K562 (cell line): ENCODE measurements around the gene CPSF4L.

ENCODE experiments used
- CREBBP ChIP-seq: IDR thresholded peaks from one replicate; pipeline ENCODE4 v1.6.1; 2012; ENCODE audit warnings: low read depth, mild to moderate bottlenecking, control low read depth, inconsistent platforms, low read length
- EZH2 ChIP-seq: IDR thresholded peaks from 2 replicates; pipeline ENCODE4 v1.6.1; 2012; ENCODE audit warnings: low read depth, mild to moderate bottlenecking, inconsistent platforms, low read length, borderline replicate concordance
- IRF2 ChIP-seq: sonication (generic); formaldehyde crosslinking; IDR thresholded peaks from 2 replicates; pipeline ENCODE4 v1.8.1; 2022; ENCODE audit warnings: mild to moderate bottlenecking, missing genetic modification reagents
- KDM1A ChIP-seq, 2 experiments: fragments of 450-650 bp; IDR thresholded peaks; 2 replicates each; pipeline ENCODE4 v1.6.1; 2016; ENCODE audit warnings: mild to moderate bottlenecking in 2 of 2
- MYC ChIP-seq, 2 experiments: fragments of 250-450 bp in 1 of 2; sonication (Bioruptor Pico) in 1 of 2; IDR thresholded peaks; 2 replicates each; pipeline versions ENCODE4 v1.5.1 to v1.6.1; 2012 to 2021; ENCODE audit warnings: low read depth in 2 of 2, borderline replicate concordance in 1 of 2, improper control_type of control experiment in 1 of 2, low read length in 1 of 2, mild to moderate bottlenecking in 1 of 2, moderate library complexity in 1 of 2
- OTX1 ChIP-seq: fragments of 450-650 bp; formaldehyde crosslinking; IDR thresholded peaks from 2 replicates; pipeline ENCODE4 v1.4.0; 2022; ENCODE audit warnings: mild to moderate bottlenecking
- SRF ChIP-seq, 2 experiments: fragments of 250-450, 450-650 bp in 1 of 2; sonication (Bioruptor Pico) in 1 of 2; sonication (generic) in 1 of 2; formaldehyde crosslinking; IDR thresholded peaks; 2 replicates each; pipeline versions ENCODE4 v1.5.0 to v1.5.1; 2020 to 2022; ENCODE audit warnings: mild to moderate bottlenecking in 1 of 2, missing genetic modification reagents in 1 of 2
- ZBTB17 ChIP-seq: fragments of 450-650 bp; formaldehyde crosslinking; IDR thresholded peaks from 2 replicates; pipeline ENCODE4 v1.4.0; 2020; ENCODE audit warnings: mild to moderate bottlenecking
- ZFP30 ChIP-seq: fragments of 250-450 bp; sonication (Bioruptor Pico); IDR thresholded peaks from 2 replicates; pipeline ENCODE4 v1.8.0; 2022; ENCODE audit warnings: moderate library complexity, mild to moderate bottlenecking, inconsistent platforms, borderline replicate concordance
- ZNF274 ChIP-seq: IDR thresholded peaks from 2 replicates; pipeline ENCODE4 v1.6.1; 2011; ENCODE audit warnings: low read depth, mild to moderate bottlenecking, low read length, moderate library complexity, borderline replicate concordance
- TF ChIP-seq, protein P1 (sequence below), 3 experiments: IDR thresholded peaks in 2 of 3; conservative IDR thresholded peaks in 1 of 3; 2 replicates each; pipeline ENCODE4 v1.5.1; 2011 to 2012; ENCODE audit warnings: low read length in 3 of 3, mild to moderate bottlenecking in 3 of 3, control low read depth in 2 of 3, improper control_type of control experiment in 1 of 3, inconsistent platforms in 1 of 3, low read depth in 1 of 3, mixed read lengths in 1 of 3, moderate library complexity in 1 of 3; ENCODE audit not compliant: insufficient read depth in 2 of 3
- TF ChIP-seq, protein P2 (sequence below), 2 experiments: fragments of 450-650 bp; formaldehyde crosslinking in 1 of 2; IDR thresholded peaks; 2 replicates each; pipeline versions ENCODE4 v1.4.0 to v1.6.1; 2014 to 2020; ENCODE audit warnings: mild to moderate bottlenecking in 2 of 2, borderline replicate concordance in 1 of 2, low read depth in 1 of 2

DNA sequence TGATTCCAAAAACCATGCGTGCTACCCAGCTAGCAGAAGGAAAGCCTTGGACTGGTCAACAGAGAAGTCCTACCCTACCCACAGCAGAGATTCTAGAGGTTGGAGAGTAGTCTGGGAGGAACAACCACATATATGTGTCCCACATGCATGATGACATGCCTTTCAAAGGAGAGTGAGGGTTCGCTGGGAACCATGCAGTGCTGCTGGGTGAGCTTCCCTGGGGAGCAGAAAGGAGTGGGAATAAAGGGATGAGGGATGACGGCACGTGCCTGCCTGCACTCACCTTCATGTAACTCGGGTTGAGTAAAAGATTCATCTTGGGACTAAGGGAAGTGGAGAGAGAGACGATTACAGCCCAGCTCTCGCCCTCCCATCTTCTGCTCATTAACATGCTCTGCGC lies 9.8 kb downstream of the CPSF4L start:
- no peak for TF ChIP-seq OTX1
- TF ChIP-seq ZBTB17: no peak
- TF ChIP-seq ZNF274: no peak
- TF ChIP-seq IRF2 (CRISPR knock-in tag): no peak
- TF ChIP-seq KDM1A (IDR thresholded peaks at IDR 0.05): no peak
- TF ChIP-seq, protein P1, sequence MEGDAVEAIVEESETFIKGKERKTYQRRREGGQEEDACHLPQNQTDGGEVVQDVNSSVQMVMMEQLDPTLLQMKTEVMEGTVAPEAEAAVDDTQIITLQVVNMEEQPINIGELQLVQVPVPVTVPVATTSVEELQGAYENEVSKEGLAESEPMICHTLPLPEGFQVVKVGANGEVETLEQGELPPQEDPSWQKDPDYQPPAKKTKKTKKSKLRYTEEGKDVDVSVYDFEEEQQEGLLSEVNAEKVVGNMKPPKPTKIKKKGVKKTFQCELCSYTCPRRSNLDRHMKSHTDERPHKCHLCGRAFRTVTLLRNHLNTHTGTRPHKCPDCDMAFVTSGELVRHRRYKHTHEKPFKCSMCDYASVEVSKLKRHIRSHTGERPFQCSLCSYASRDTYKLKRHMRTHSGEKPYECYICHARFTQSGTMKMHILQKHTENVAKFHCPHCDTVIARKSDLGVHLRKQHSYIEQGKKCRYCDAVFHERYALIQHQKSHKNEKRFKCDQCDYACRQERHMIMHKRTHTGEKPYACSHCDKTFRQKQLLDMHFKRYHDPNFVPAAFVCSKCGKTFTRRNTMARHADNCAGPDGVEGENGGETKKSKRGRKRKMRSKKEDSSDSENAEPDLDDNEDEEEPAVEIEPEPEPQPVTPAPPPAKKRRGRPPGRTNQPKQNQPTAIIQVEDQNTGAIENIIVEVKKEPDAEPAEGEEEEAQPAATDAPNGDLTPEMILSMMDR (IDR thresholded peaks at IDR 0.05 in 2 of 3, conservative IDR thresholded peaks at IDR 0.05 in 1 of 3; ENCODE audit: insufficient read depth in 2 of 3, low read depth in 1 of 3, low read length in 3 of 3): no peak
- no peak for TF ChIP-seq MYC (IDR thresholded peaks at IDR 0.05; ENCODE audit: low read depth, low read length)
- TF ChIP-seq MYC (CRISPR knock-in tag; IDR thresholded peaks at IDR 0.05; ENCODE audit: borderline replicate concordance, low read depth): no peak
- no peak for TF ChIP-seq EZH2
- no peak for TF ChIP-seq ZFP30 (CRISPR knock-in tag)
- TF ChIP-seq CREBBP: no peak
- TF ChIP-seq SRF (CRISPR knock-in tag; IDR thresholded peaks at IDR 0.05): no peak
- TF ChIP-seq, protein P2, sequence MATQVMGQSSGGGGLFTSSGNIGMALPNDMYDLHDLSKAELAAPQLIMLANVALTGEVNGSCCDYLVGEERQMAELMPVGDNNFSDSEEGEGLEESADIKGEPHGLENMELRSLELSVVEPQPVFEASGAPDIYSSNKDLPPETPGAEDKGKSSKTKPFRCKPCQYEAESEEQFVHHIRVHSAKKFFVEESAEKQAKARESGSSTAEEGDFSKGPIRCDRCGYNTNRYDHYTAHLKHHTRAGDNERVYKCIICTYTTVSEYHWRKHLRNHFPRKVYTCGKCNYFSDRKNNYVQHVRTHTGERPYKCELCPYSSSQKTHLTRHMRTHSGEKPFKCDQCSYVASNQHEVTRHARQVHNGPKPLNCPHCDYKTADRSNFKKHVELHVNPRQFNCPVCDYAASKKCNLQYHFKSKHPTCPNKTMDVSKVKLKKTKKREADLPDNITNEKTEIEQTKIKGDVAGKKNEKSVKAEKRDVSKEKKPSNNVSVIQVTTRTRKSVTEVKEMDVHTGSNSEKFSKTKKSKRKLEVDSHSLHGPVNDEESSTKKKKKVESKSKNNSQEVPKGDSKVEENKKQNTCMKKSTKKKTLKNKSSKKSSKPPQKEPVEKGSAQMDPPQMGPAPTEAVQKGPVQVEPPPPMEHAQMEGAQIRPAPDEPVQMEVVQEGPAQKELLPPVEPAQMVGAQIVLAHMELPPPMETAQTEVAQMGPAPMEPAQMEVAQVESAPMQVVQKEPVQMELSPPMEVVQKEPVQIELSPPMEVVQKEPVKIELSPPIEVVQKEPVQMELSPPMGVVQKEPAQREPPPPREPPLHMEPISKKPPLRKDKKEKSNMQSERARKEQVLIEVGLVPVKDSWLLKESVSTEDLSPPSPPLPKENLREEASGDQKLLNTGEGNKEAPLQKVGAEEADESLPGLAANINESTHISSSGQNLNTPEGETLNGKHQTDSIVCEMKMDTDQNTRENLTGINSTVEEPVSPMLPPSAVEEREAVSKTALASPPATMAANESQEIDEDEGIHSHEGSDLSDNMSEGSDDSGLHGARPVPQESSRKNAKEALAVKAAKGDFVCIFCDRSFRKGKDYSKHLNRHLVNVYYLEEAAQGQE (IDR thresholded peaks at IDR 0.05; ENCODE audit: borderline replicate concordance): no peak
- TF ChIP-seq, protein P2 (CRISPR knock-in tag; IDR thresholded peaks at IDR 0.05; ENCODE audit: low read depth): no peak
